ENCODE data around the gene TSHR. TPM values are rescaled to one million over a fixed set of nuclear protein-coding genes. Genes with fewer than 3 reads are reported as not detected.
"Not testable (repeated sequence)": the region's sequence is repeated elsewhere in the genome, so short reads cannot be mapped to it uniquely, and the experiment has no call there.

Gene TSHR
- total and polyA plus RNA-seq, 11 donors = not detected

DNA sequence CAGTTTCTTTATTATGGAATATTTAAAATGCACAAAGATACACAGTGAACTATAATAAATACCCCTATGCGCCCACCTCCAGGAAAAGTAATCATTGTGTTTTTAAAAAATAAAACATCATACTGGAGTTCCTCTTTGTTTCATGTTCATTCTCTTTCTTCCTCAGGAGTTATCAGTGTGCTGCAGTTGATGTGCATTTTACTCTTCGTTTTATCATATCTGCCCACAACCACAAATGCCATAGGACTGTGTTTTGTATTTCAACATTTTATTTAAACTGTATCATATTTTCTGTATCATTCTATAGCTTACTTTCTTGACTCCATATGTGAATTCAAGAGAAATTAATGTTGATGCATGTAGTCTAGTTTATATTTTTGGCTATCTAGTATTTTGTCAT lies 53.9 kb downstream of the TSHR start:
- no peaks in the 10 kb centered on the region for H3K27me3 ChIP-seq
- peaks cover 0 to 8% (median 0%) of the 10 kb centered on the region in 12 donors for H3K9me3 ChIP-seq
- WGBS, 4 donors = 62 to 75% (median 71%) methylated on average over 2 of the region's 2 CpGs
- intact Hi-C loops (cut with DNase I) = no loop called here
- ATAC-seq (no peak), DNase-seq (no peak)
- TF ChIP-seq POLR2A (IDR thresholded peaks at IDR 0.05) = no peak
- TF ChIP-seq, protein P1, sequence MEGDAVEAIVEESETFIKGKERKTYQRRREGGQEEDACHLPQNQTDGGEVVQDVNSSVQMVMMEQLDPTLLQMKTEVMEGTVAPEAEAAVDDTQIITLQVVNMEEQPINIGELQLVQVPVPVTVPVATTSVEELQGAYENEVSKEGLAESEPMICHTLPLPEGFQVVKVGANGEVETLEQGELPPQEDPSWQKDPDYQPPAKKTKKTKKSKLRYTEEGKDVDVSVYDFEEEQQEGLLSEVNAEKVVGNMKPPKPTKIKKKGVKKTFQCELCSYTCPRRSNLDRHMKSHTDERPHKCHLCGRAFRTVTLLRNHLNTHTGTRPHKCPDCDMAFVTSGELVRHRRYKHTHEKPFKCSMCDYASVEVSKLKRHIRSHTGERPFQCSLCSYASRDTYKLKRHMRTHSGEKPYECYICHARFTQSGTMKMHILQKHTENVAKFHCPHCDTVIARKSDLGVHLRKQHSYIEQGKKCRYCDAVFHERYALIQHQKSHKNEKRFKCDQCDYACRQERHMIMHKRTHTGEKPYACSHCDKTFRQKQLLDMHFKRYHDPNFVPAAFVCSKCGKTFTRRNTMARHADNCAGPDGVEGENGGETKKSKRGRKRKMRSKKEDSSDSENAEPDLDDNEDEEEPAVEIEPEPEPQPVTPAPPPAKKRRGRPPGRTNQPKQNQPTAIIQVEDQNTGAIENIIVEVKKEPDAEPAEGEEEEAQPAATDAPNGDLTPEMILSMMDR (IDR thresholded peaks at IDR 0.05) = no peak
- no peaks in the 10 kb centered on the region for H3K36me3 ChIP-seq
- peaks cover 0 to 11% (median 0%) of the 10 kb centered on the region in 12 donors for H3K4me1 ChIP-seq
- H3K4me3 ChIP-seq = no peak overlapping the region
- no peak overlapping the region for H3K27ac ChIP-seq

DNA sequence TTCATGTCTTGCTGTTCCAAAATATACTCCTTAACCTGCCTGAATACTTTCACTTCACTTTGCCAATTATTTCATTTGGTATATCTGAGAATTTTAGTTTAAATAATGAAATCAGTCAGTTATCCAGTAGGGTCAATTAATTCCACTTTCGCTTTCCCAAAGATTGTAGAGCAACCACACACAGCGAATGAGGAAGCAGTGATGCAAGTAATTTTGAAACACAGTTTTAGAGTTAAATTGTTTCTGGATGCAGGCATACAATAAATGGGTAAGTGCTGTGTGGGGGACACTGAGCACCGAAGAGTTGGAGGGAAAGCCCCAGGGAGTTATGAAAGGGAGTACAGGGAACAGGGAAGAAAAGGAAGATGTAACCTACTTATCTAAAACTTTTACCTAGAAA lies 62.8 kb downstream of the TSHR start:
- Histone ChIP-seq H3K4me1 (peaks cover 0 to 11% (median 0%) of the 10 kb centered on the region in 12 donors), H3K27ac (peak overlapping the region in 3 of 12 donors; percentile 4 to 59 (median 38)), H3K27me3 (no peaks in the 10 kb centered on the region), H3K4me3 (peak overlapping the region in 1 of 12 donors; percentile 2), H3K9me3 (peaks cover 0 to 6% (median 0%) of the 10 kb centered on the region in 12 donors), H3K36me3 (no peaks in the 10 kb centered on the region)
- intact Hi-C loops (cut with DNase I) = no loop called here
- no peak for DNase-seq
- no peak for ATAC-seq
- TF ChIP-seq, protein P1 (IDR thresholded peaks at IDR 0.05) = no peak
- TF ChIP-seq POLR2A (IDR thresholded peaks at IDR 0.05) = no peak
- WGBS, 4 donors = 76 to 86% (median 78%) methylated on average over 3 of the region's 3 CpGs

DNA sequence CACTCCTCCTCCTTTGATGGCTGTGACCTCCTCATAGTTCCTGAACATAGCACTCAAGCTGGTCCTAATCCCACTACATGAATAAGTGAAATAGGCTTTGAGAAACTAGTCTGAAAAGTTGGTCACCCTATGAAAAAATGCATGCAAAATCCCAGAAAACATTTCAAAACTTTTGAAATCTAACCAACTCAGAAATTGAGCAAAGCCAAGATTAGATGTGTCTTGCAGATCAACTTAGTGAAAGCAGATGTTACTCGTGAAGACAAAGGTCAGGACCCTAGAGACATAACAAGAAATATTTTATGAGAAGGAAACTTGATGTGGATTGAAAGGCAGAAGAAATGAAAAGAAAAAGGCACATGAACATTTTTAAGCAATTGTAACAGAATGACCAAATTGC lies 63.3 kb downstream of the TSHR start:
- intact Hi-C loops (cut with DNase I) = no loop called here
- no peak for DNase-seq
- H3K4me1 ChIP-seq = peaks cover 0 to 11% (median 0%) of the 10 kb centered on the region in 12 donors
- TF ChIP-seq, protein P1 (IDR thresholded peaks at IDR 0.05) = no peak
- TF ChIP-seq POLR2A (IDR thresholded peaks at IDR 0.05) = no peak
- no peak for ATAC-seq
- H3K4me3 ChIP-seq = peak overlapping the region in 1 of 12 donors; percentile 2
- peaks cover 0 to 2% (median 0%) of the 10 kb centered on the region in 12 donors for H3K9me3 ChIP-seq
- WGBS, 4 donors = 55 to 72% (median 58%) methylated on average over 1 of the region's 1 CpG
- H3K27ac ChIP-seq = peak overlapping the region in 3 of 12 donors; percentile 4 to 59 (median 38)
- no peaks in the 10 kb centered on the region for H3K27me3 ChIP-seq
- H3K36me3 ChIP-seq = no peaks in the 10 kb centered on the region

DNA sequence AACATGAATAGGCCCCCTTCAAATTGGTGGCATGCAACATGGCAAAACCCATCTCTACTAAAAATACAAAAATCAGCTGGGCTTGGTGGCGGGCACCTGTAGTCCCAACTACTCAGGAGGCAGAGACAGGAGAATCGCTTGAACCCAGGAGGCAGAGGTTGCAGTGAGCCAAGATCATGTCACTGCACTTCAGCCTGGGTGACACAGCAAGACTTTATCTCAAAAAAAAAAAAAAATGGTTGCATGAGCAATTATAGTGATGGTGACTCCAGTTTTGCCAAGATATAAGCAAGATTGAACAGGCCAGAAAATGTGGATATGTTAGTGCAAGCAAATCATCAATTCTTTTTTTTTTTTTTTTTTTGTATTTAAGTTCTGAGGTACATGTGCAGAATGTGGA lies 63.7 kb downstream of the TSHR start:
- ATAC-seq; H3K27me3 ChIP-seq; intact Hi-C loops (cut with DNase I); H3K36me3 ChIP-seq; H3K9me3 ChIP-seq; H3K27ac ChIP-seq; DNase-seq; H3K4me3 ChIP-seq: not testable (repeated sequence)
- 86 to 94% (median 92%) methylated on average over 2 of the region's 2 CpGs for whole genome bisulfite sequencing, 4 donors
- H3K4me1 ChIP-seq = peaks cover 0 to 11% (median 0%) of the 10 kb centered on the region in 12 donors

DNA sequence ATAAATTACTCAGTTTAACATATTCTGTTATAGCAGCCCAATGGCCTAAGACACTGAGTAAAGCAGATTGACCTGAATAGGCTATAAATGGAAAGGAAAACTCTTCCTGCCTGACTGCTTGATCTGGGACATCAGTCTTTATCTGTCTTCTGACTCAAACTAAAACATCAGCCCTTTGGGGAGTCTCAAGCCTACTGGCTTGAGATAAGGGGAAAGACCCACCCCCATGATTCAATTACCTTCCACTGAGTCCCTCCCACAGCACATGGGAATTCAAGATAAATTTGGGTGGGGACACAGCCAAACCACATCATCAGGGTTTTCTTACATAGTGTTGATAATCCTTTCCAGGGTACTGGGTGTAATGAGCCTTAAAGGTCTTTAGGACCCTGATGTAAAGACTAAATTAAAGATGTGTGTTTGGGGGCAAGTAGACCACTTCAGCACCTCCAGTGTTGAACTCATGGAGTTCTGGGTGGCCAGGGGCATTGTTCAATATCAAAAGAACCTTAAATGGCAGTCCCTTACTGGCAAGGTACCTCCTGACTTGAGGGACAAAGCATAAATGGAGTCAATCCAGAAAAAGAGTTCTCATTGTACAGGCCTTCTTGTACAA lies 67.8 kb downstream of the TSHR start:
- Histone ChIP-seq H3K4me1 (peaks cover 0 to 4% (median 0%) of the 10 kb centered on the region in 12 donors), H3K27ac (no peak overlapping the region), H3K4me3 (no peak overlapping the region), H3K27me3 (no peaks in the 10 kb centered on the region), H3K36me3 (no peaks in the 10 kb centered on the region), H3K9me3 (no peaks in the 10 kb centered on the region)
- intact Hi-C loops (cut with DNase I) = no loop called here
- ATAC-seq (no peak), DNase-seq (no peak)
- TF ChIP-seq, protein P1 (IDR thresholded peaks at IDR 0.05) = no peak
- no peak for TF ChIP-seq POLR2A (IDR thresholded peaks at IDR 0.05)

Data from heart left ventricle (tissue), 16 donors.